ENCODE results near the gene IL19. TPM values are rescaled to one million over a fixed set of nuclear protein-coding genes. Genes with fewer than 3 reads are reported as not detected.

The IL19 gene
- total and polyA plus RNA-seq, 8 donors = not detected

DNA sequence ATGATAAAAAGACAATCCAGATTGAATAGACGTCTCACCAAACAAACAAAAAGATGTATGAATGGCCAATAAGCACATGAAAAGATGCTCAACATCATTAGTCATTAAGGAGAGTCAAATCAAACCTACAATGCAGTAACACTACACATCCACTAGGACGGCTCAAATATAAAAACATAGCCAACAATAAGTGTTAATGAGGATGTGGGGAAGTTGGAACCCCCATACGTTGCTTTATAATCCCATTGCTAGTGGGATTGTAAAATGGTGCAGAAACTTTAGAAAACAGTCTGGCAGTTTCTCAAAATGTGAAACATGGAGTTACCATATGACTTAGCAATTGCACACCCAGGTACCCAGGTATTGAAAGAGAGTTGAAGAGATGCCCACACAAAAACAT lies 112.0 kb downstream of the IL19 start:
- DNase-seq = no peak
- no peaks in the 10 kb centered on the region for H3K36me3 ChIP-seq
- no peak for FAIRE-seq
- H3K27ac ChIP-seq = no peak overlapping the region
- no peaks in the 10 kb centered on the region for H3K9me3 ChIP-seq
- no peak for TF ChIP-seq CTCF (IDR thresholded peaks at IDR 0.05)
- no peak overlapping the region for H3K4me3 ChIP-seq
- no peaks in the 10 kb centered on the region for H3K27me3 ChIP-seq
- intact Hi-C loops (cut with DNase I) = no loop called here
- no peaks in the 10 kb centered on the region for H3K4me1 ChIP-seq
- WGBS, 2 donors = 55 to 66% methylated on average over 3 of the region's 3 CpGs
- ATAC-seq = no peak

GRCh38 chr1:206883160-206883559 lies 112.6 kb downstream of the IL19 start:
- no peaks in the 10 kb centered on the region for H3K9me3 ChIP-seq
- WGBS, 2 donors = 93 to 95% methylated on average over 1 of the region's 1 CpG
- H3K36me3 ChIP-seq = no peaks in the 10 kb centered on the region
- no peak for TF ChIP-seq CTCF (IDR thresholded peaks at IDR 0.05)
- intact Hi-C loops (cut with DNase I) = no loop called here
- FAIRE-seq (no peak), ATAC-seq (no peak), DNase-seq (no peak)
- no peak overlapping the region for H3K4me3 ChIP-seq
- H3K27me3 ChIP-seq = no peaks in the 10 kb centered on the region
- H3K27ac ChIP-seq = no peak overlapping the region
- H3K4me1 ChIP-seq = no peaks in the 10 kb centered on the region

DNA sequence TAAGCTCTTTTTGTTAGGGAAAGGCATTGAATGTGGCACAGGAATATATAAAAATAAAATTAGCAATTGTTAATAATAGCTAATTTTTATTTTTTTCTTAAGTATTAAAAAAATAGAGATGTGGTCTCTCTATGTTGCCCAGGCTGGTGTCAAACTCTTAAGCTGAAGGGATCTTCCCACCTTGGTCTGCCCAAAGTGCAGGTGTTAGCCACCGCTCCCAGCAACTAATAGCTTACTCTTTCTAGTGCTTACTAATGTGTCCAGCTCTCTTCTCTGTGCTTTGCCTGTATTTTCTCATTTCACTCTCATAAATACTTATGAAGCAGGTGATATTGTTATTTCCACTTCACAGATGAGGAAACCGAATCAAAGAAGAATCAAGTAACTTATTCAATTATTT lies 113.3 kb downstream of the IL19 start:
- Histone ChIP-seq H3K9me3 (no peaks in the 10 kb centered on the region), H3K4me1 (no peaks in the 10 kb centered on the region), H3K36me3 (no peaks in the 10 kb centered on the region), H3K27ac (no peak overlapping the region), H3K4me3 (no peak overlapping the region), H3K27me3 (peaks cover 0 to 3% (median 0%) of the 10 kb centered on the region in 4 donors)
- 76 to 87% methylated on average over 2 of the region's 2 CpGs for WGBS, 2 donors
- no peak for DNase-seq
- intact Hi-C loops (cut with DNase I) = no loop called here
- no peak for FAIRE-seq
- ATAC-seq = no peak
- TF ChIP-seq CTCF (IDR thresholded peaks at IDR 0.05) = no peak

DNA sequence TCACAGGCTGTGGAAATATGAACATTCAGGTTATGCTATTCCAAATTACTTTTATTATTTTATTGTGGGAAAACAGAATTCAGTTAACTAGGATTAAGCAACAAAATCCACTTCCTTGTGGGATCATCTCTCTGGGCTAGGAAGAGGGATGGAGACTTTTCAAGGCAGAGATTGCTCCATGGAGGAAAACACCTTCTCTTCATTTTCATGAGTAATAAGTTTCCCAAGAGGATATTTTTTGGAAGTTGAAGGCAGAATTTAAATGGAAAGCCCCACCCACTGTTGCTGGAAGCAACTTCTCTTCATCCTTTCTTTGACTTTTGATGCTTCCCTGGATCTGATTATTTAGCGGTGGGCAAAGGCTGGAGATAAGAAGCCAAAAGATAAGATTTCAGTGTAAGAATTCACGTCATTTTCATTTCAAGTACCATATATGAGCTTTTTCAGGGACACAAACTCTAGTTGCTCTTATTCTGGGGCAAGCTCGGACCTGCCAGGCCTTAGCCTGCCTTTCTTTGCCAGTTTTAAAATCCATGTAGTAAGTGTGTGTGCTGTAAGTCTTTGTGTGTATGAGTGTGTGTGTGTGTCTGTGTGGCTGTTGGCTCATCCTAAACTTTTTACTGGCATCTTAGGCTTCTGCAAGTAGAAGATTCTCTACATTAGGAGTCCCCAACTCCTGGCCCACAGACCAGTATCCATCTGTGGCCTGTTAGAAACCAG lies 114.9 kb downstream of the IL19 start:
- Histone ChIP-seq H3K4me1 (peaks cover 0 to 3% (median 0%) of the 10 kb centered on the region in 3 donors), H3K27ac (no peak overlapping the region), H3K4me3 (no peak overlapping the region), H3K36me3 (no peaks in the 10 kb centered on the region), H3K27me3 (peaks cover 0 to 3% (median 0%) of the 10 kb centered on the region in 4 donors), H3K9me3 (no peaks in the 10 kb centered on the region)
- ATAC-seq = no peak
- no peak for DNase-seq
- WGBS, 2 donors = 65 to 77% methylated on average over 3 of the region's 3 CpGs
- FAIRE-seq = no peak
- no peak for TF ChIP-seq CTCF (IDR thresholded peaks at IDR 0.05)
- intact Hi-C loops (cut with DNase I) = no loop called here

DNA sequence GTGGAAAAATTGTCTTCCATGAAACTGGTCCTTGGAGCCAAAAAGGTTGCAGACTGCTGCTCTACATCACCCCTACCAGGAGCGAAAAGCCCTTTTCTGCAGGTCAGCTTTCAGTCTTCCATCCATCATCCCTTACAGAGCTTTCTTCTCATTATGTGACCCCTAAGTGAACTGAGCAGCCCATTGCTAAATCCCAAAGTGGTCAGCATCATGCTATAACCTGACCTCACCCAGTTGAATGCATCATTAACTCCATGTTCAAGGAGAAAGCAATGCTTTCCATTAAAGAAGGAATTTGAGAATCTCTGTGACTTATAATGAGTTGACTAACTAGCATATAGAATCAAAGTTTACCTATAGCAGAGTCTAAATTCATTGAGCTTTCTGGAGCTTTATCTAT lies 116.3 kb downstream of the IL19 start:
- Histone ChIP-seq H3K4me1 (peaks cover 0 to 4% (median 0%) of the 10 kb centered on the region in 3 donors), H3K36me3 (no peaks in the 10 kb centered on the region), H3K27me3 (peaks cover 0 to 3% (median 0%) of the 10 kb centered on the region in 4 donors), H3K27ac (no peak overlapping the region), H3K4me3 (no peak overlapping the region), H3K9me3 (no peaks in the 10 kb centered on the region)
- intact Hi-C loops (cut with DNase I) = no loop called here
- DNase-seq (no peak), ATAC-seq (no peak), FAIRE-seq (no peak)
- WGBS, 2 donors = 96% methylated on average over 1 of the region's 1 CpG
- no peak for TF ChIP-seq CTCF (IDR thresholded peaks at IDR 0.05)

Data from pancreas (tissue), 10 donors.